HL-60 (cell line): ENCODE data around the gene GLB1L.

Source experiments
- DNase-seq, 2 experiments: peaks; one replicate each; pipeline ENCODE4 v3.0.0-alpha.2; 2010 to 2020; ENCODE audit warnings: low read depth in 1 of 2, low spot score in 1 of 2
- H3K27ac ChIP-seq: fragments of 250-450 bp; sonication (Bioruptor Pico); replicated peaks from 2 replicates; pipeline ENCODE4 v1.5.1; 2020; ENCODE audit warnings: mild to moderate bottlenecking, moderate library complexity
- H3K27me3 ChIP-seq: fragments of 250-450 bp; sonication (Bioruptor Pico); 2 replicates; pipeline ENCODE4 v1.5.1; 2021; ENCODE audit warnings: mild to moderate bottlenecking, moderate library complexity; ENCODE audit not compliant: insufficient read depth, poor library complexity, severe bottlenecking
- H3K4me3 ChIP-seq: replicated peaks from 2 replicates; pipeline ENCODE4 v1.5.1; 2011; ENCODE audit warnings: mild to moderate bottlenecking, control low read depth, low read length; ENCODE audit not compliant: insufficient read depth
- CTCF ChIP-seq: IDR thresholded peaks from one replicate; pipeline ENCODE4 v1.5.1; 2011; ENCODE audit warnings: low read length, control low read depth, inconsistent platforms; ENCODE audit not compliant: insufficient read depth
- GABPA ChIP-seq: IDR thresholded peaks from 2 replicates; pipeline ENCODE4 v1.6.1; 2012; ENCODE audit warnings: low read depth
- POLR2AphosphoS5 ChIP-seq: IDR thresholded peaks from 2 replicates; pipeline ENCODE4 v1.6.1; 2012; ENCODE audit warnings: low read depth
- REST ChIP-seq: IDR thresholded peaks from 2 replicates; pipeline ENCODE4 v1.6.1; 2012; ENCODE audit warnings: low read depth; ENCODE audit not compliant: insufficient replicate concordance
- SPI1 ChIP-seq: IDR thresholded peaks from 2 replicates; pipeline ENCODE4 v1.6.1; 2012; ENCODE audit warnings: low read depth, mild to moderate bottlenecking, borderline replicate concordance

Gene GLB1L

GRCh38 chr2:219285373-219285735, 40.1 kb upstream of the GLB1L start:
- DNase-seq, result no peak
- no peaks in the 10 kb centered on the region for H3K27me3 ChIP-seq
- no peak overlapping the region for H3K4me3 ChIP-seq
- no peak overlapping the region for H3K27ac ChIP-seq
- TF ChIP-seq SPI1 (no peak), REST (no peak), CTCF (no peak), POLR2AphosphoS5 (no peak), GABPA (no peak)

- Histone ChIP-seq H3K27me3 (no peaks in the 10 kb centered on the region), H3K27ac (no peak overlapping the region), H3K4me3 (no peak overlapping the region)
- no peak for DNase-seq
- no peak for TF ChIP-seq SPI1
- TF ChIP-seq GABPA, result no peak
- TF ChIP-seq CTCF, result no peak
- TF ChIP-seq POLR2AphosphoS5, result no peak
- TF ChIP-seq REST, result no peak
Observed at GRCh38 chr2:219284501-219285372, 39.5 kb upstream of the GLB1L start.

GRCh38 chr2:219282943-219283581, 37.8 kb upstream of the GLB1L start:
- Histone ChIP-seq H3K4me3 (no peak overlapping the region), H3K27me3 (no peaks in the 10 kb centered on the region), H3K27ac (no peak overlapping the region)
- DNase-seq, result no peak
- TF ChIP-seq REST (no peak), SPI1 (no peak), POLR2AphosphoS5 (no peak), CTCF (no peak), GABPA (no peak)
